ENCODE results near the gene SLC2A10. TPM values are rescaled to one million over a fixed set of nuclear protein-coding genes. Genes with fewer than 3 reads are reported as not detected.

SLC2A10 gene
- polyA plus RNA-seq, 3 donors, result not detected

GRCh38 chr20:46764068-46764467, 54.6 kb downstream of the SLC2A10 start:
- no peaks in the 10 kb centered on the region for H3K27me3 ChIP-seq (ENCODE audit: control insufficient read depth in 2 of 2, insufficient read depth in 2 of 2, low read length in 2 of 2)
- peaks cover 3 to 8% (median 7%) of the 10 kb centered on the region in 3 donors for H3K27me3 Mint-ChIP-seq (ENCODE audit: low read depth in 3 of 3)
- H3K4me1 ChIP-seq (ENCODE audit: control insufficient read depth in 1 of 2, insufficient read depth in 2 of 2, low read length in 2 of 2), result no peaks in the 10 kb centered on the region
- no peak overlapping the region for H3K4me3 ChIP-seq (replicated peaks in 1 of 3; ENCODE audit: low read depth in 2 of 3, low read length in 3 of 3)
- no peak for DNase-seq
- no peaks in the 10 kb centered on the region for H3K9me3 Mint-ChIP-seq
- no peak for TF ChIP-seq CTCF (IDR thresholded peaks at IDR 0.05)
- intact Hi-C loops (cut with micrococcal nuclease), result no loop called here
- H3K4me1 Mint-ChIP-seq, result no peaks in the 10 kb centered on the region
- no peak overlapping the region for H3K4me2 ChIP-seq (replicated peaks; ENCODE audit: extremely low read depth, low read length, poor library complexity, severe bottlenecking)
- H2AFZ ChIP-seq (ENCODE audit: insufficient read depth, low read depth, low read length, poor library complexity, severe bottlenecking), result no peak overlapping the region
- H3K27ac ChIP-seq (ENCODE audit: low read depth in 1 of 2, low read length in 2 of 2), result no peak overlapping the region
- 100% methylated on average over 4 of the region's 4 CpGs for WGBS (ENCODE audit: insufficient coverage)
- H3K27ac Mint-ChIP-seq, result no peak overlapping the region
- no peaks in the 10 kb centered on the region for H4K20me1 ChIP-seq (ENCODE audit: insufficient read depth, low read length)
- H3K9me3 ChIP-seq (replicated peaks in 1 of 2; ENCODE audit: control insufficient read depth in 1 of 2, insufficient read depth in 1 of 2, low read length in 2 of 2), result no peaks in the 10 kb centered on the region
- no peaks in the 10 kb centered on the region for H3K36me3 ChIP-seq (replicated peaks in 1 of 2; ENCODE audit: control insufficient read depth in 1 of 2, insufficient read depth in 2 of 2, low read length in 2 of 2)
- no peaks in the 10 kb centered on the region for H3K79me2 ChIP-seq (ENCODE audit: insufficient read depth, low read length)
- no peaks in the 10 kb centered on the region for H3K36me3 Mint-ChIP-seq
- no peak overlapping the region for H3K9ac ChIP-seq (ENCODE audit: insufficient read depth, low read length, poor library complexity, severe bottlenecking)
- no peak overlapping the region for H3K4me3 Mint-ChIP-seq

- Histone ChIP-seq H3K9me3 (replicated peaks in 1 of 2; ENCODE audit: control insufficient read depth in 1 of 2, insufficient read depth in 1 of 2, low read length in 2 of 2) (no peaks in the 10 kb centered on the region), H3K27me3 (ENCODE audit: control insufficient read depth in 2 of 2, insufficient read depth in 2 of 2, low read length in 2 of 2) (no peaks in the 10 kb centered on the region), H3K4me1 (ENCODE audit: control insufficient read depth in 1 of 2, insufficient read depth in 2 of 2, low read length in 2 of 2) (no peaks in the 10 kb centered on the region), H3K4me2 (replicated peaks; ENCODE audit: extremely low read depth, low read length, poor library complexity, severe bottlenecking) (no peak overlapping the region), H2AFZ (ENCODE audit: insufficient read depth, low read depth, low read length, poor library complexity, severe bottlenecking) (no peak overlapping the region), H4K20me1 (ENCODE audit: insufficient read depth, low read length) (no peaks in the 10 kb centered on the region), H3K79me2 (ENCODE audit: insufficient read depth, low read length) (no peaks in the 10 kb centered on the region), H3K9ac (ENCODE audit: insufficient read depth, low read length, poor library complexity, severe bottlenecking) (no peak overlapping the region), H3K36me3 (replicated peaks in 1 of 2; ENCODE audit: control insufficient read depth in 1 of 2, insufficient read depth in 2 of 2, low read length in 2 of 2) (no peaks in the 10 kb centered on the region), H3K27ac (ENCODE audit: low read depth in 1 of 2, low read length in 2 of 2) (no peak overlapping the region), H3K4me3 (replicated peaks in 1 of 3; ENCODE audit: low read depth in 2 of 3, low read length in 3 of 3) (no peak overlapping the region)
- DNase-seq, result no peak
- no peak overlapping the region for H3K4me3 Mint-ChIP-seq
- H3K9me3 Mint-ChIP-seq, result no peaks in the 10 kb centered on the region
- 66% methylated on average over 3 of the region's 13 CpGs for WGBS (ENCODE audit: insufficient coverage)
- H3K27ac Mint-ChIP-seq, result no peak overlapping the region
- H3K27me3 Mint-ChIP-seq (ENCODE audit: low read depth in 3 of 3), result peaks cover 2 to 8% (median 7%) of the 10 kb centered on the region in 3 donors
- no peaks in the 10 kb centered on the region for H3K4me1 Mint-ChIP-seq
- TF ChIP-seq CTCF (IDR thresholded peaks at IDR 0.05), result no peak
- no peaks in the 10 kb centered on the region for H3K36me3 Mint-ChIP-seq
- intact Hi-C loops (cut with micrococcal nuclease), result loop anchor here in 1 of 2 donors (5.0 kb wide), 1 partner anchor 382 kb away; no protein-coding TSS in a partner anchor
Observed at GRCh38 chr20:46765506-46766120, 56.2 kb downstream of the SLC2A10 start.

Data from CD14-positive monocyte (primary cell).